ENCODE data around the gene RIN3. TPM values are rescaled to one million over a fixed set of nuclear protein-coding genes. Genes with fewer than 3 reads are reported as not detected.

The RIN3 gene
- total RNA-seq, 1 experiment from 2014 or later = 4.8 TPM

GRCh38 chr14:92590941-92591340 is 77.4 kb downstream of the RIN3 start:
- POLR2A ChIA-PET (ENCODE audit: unreplicated experiment) = no interaction called here

GRCh38 chr14:92591346-92591745 is 77.8 kb downstream of the RIN3 start:
- POLR2A ChIA-PET (ENCODE audit: unreplicated experiment) = no interaction called here
- Histone ChIP-seq H2AFZ (ENCODE audit: low read length) (no peak overlapping the region), H3K27me3 (ENCODE audit: low read length) (no peaks in the 10 kb centered on the region), H3F3A (ENCODE audit: low read length, unreplicated experiment) (no peaks in the 10 kb centered on the region), H3K9ac (ENCODE audit: low read length) (no peak overlapping the region), H3K4me2 (ENCODE audit: low read length) (no peak overlapping the region), H3K4me3 (ENCODE audit: low read length) (no peak overlapping the region), H3K9me2 (replicated peaks; ENCODE audit: low read length) (no peaks in the 10 kb centered on the region), H3K36me3 (ENCODE audit: low read depth, low read length) (no peaks in the 10 kb centered on the region), H4K20me1 (ENCODE audit: low read length) (no peaks in the 10 kb centered on the region), H3K79me2 (ENCODE audit: low read length) (no peaks in the 10 kb centered on the region), H3K4me1 (ENCODE audit: insufficient read depth, low read length) (peaks cover 9% of the 10 kb centered on the region), H3K9me3 (ENCODE audit: low read length) (no peaks in the 10 kb centered on the region), H3K27ac (ENCODE audit: low read length) (no peak overlapping the region)
- intact Hi-C loops (cut with micrococcal nuclease) = no loop called here
- CTCF ChIA-PET = no interaction called here
- DNase-seq = no peak
- BruUV-seq (replicated peaks) = no TSS peak
- TF ChIP-seq CTCF (conservative IDR thresholded peaks at IDR 0.05; ENCODE audit: low read depth, low read length) (no peak), EZH2phosphoT487 (IDR thresholded peaks at IDR 0.05; ENCODE audit: borderline replicate concordance, low read length) (no peak), EZH2 (IDR thresholded peaks at IDR 0.05; ENCODE audit: low read length, unreplicated experiment) (no peak)
- no peak for ATAC-seq

More at GRCh38 chr14:92590941-92591340, 77.4 kb downstream of the RIN3 start:
- Histone ChIP-seq H3K27me3 (ENCODE audit: low read length) (no peaks in the 10 kb centered on the region), H3F3A (ENCODE audit: low read length, unreplicated experiment) (no peaks in the 10 kb centered on the region), H3K9ac (ENCODE audit: low read length) (no peak overlapping the region), H2AFZ (ENCODE audit: low read length) (no peak overlapping the region), H3K36me3 (ENCODE audit: low read depth, low read length) (no peaks in the 10 kb centered on the region), H4K20me1 (ENCODE audit: low read length) (no peaks in the 10 kb centered on the region), H3K9me2 (replicated peaks; ENCODE audit: low read length) (no peaks in the 10 kb centered on the region), H3K79me2 (ENCODE audit: low read length) (no peaks in the 10 kb centered on the region), H3K9me3 (ENCODE audit: low read length) (no peaks in the 10 kb centered on the region), H3K4me1 (ENCODE audit: insufficient read depth, low read length) (peaks cover 13% of the 10 kb centered on the region), H3K4me3 (ENCODE audit: low read length) (no peak overlapping the region), H3K27ac (ENCODE audit: low read length) (no peak overlapping the region), H3K4me2 (ENCODE audit: low read length) (no peak overlapping the region)
- ATAC-seq = no peak
- CTCF ChIA-PET = no interaction called here
- no peak for DNase-seq
- no TSS peak for BruUV-seq (replicated peaks)
- intact Hi-C loops (cut with micrococcal nuclease) = no loop called here
- TF ChIP-seq EZH2phosphoT487 (IDR thresholded peaks at IDR 0.05; ENCODE audit: borderline replicate concordance, low read length) = no peak
- TF ChIP-seq EZH2 (IDR thresholded peaks at IDR 0.05; ENCODE audit: low read length, unreplicated experiment) = no peak
- TF ChIP-seq CTCF (conservative IDR thresholded peaks at IDR 0.05; ENCODE audit: low read depth, low read length) = no peak

GRCh38 chr14:92595267-92595666 is 81.7 kb downstream of the RIN3 start:
- H3K4me1 ChIP-seq (ENCODE audit: insufficient read depth, low read length) = peaks cover 11% of the 10 kb centered on the region
- no peaks in the 10 kb centered on the region for H3K9me2 ChIP-seq (replicated peaks; ENCODE audit: low read length)
- no peak overlapping the region for H3K4me3 ChIP-seq (ENCODE audit: low read length)
- H3F3A ChIP-seq (ENCODE audit: low read length, unreplicated experiment) = no peaks in the 10 kb centered on the region
- TF ChIP-seq EZH2phosphoT487 (IDR thresholded peaks at IDR 0.05; ENCODE audit: borderline replicate concordance, low read length) = no peak
- TF ChIP-seq CTCF (conservative IDR thresholded peaks at IDR 0.05; ENCODE audit: low read depth, low read length) = no peak
- no peak for TF ChIP-seq EZH2 (IDR thresholded peaks at IDR 0.05; ENCODE audit: low read length, unreplicated experiment)
- POLR2A ChIA-PET (ENCODE audit: unreplicated experiment) = no interaction called here
- no peaks in the 10 kb centered on the region for H3K9me3 ChIP-seq (ENCODE audit: low read length)
- intact Hi-C loops (cut with micrococcal nuclease) = no loop called here
- H3K27ac ChIP-seq (ENCODE audit: low read length) = no peak overlapping the region
- DNase-seq (no peak), ATAC-seq (no peak)
- H3K79me2 ChIP-seq (ENCODE audit: low read length) = no peaks in the 10 kb centered on the region
- H3K36me3 ChIP-seq (ENCODE audit: low read depth, low read length) = no peaks in the 10 kb centered on the region
- no TSS peak for BruUV-seq (replicated peaks)
- H3K4me2 ChIP-seq (ENCODE audit: low read length) = no peak overlapping the region
- no peak overlapping the region for H3K9ac ChIP-seq (ENCODE audit: low read length)
- H3K27me3 ChIP-seq (ENCODE audit: low read length) = no peaks in the 10 kb centered on the region
- H2AFZ ChIP-seq (ENCODE audit: low read length) = no peak overlapping the region
- no peaks in the 10 kb centered on the region for H4K20me1 ChIP-seq (ENCODE audit: low read length)
- CTCF ChIA-PET = interaction anchor here (0.7 kb wide), 1 partner anchor 75 kb away, joined by 7 read pairs; no protein-coding TSS in a partner anchor

All from PC-3 (cell line).